ENCODE results near the gene ABHD14A. TPM values are rescaled to one million over a fixed set of nuclear protein-coding genes. Genes with fewer than 3 reads are reported as not detected.

Gene ABHD14A
- total and polyA plus RNA-seq, 2 of the 13 experiments (the other 11 are each of a cell fraction or from before 2014, with no cell fraction given): 29.5 to 46.9 TPM

GRCh38 chr3:51941798-51942602 lies 32.9 kb upstream of the ABHD14A start, which contains the start of the genes PARP3 and RRP9 (continued):
- TF ChIP-seq ZNF724P (CRISPR knock-in tag; IDR thresholded peaks at IDR 0.05; ENCODE audit: borderline replicate concordance) (peak; percentile 80; the same call in 1 of the 2 replicates), PRMT3 (CRISPR knock-in tag; IDR thresholded peaks at IDR 0.05; ENCODE audit: borderline replicate concordance, low read depth) (peak; percentile 80; the same call in 1 of the 2 replicates), ATF3 (CRISPR knock-in tag; IDR thresholded peaks at IDR 0.05) (peak; percentile 23; the same call in 1 of the 2 replicates), RARA (CRISPR knock-in tag; IDR thresholded peaks at IDR 0.05) (0 out of 2 replicates have a peak, but pooled peaks have one; percentile 35), AKNA (CRISPR knock-in tag; IDR thresholded peaks at IDR 0.05; ENCODE audit: borderline replicate concordance) (0 out of 2 replicates have a peak, but pooled peaks have one; percentile 15), ZNF451 (CRISPR knock-in tag; IDR thresholded peaks at IDR 0.05) (peak; percentile 88; the same call in 1 of the 2 replicates), HMG20B (CRISPR knock-in tag; conservative IDR thresholded peaks at IDR 0.05) (no peak), NFE2 (CRISPR knock-in tag; IDR thresholded peaks at IDR 0.05) (no peak), NR1H2 (CRISPR knock-in tag; IDR thresholded peaks at IDR 0.05; ENCODE audit: borderline replicate concordance, low read depth) (peak; percentile 25; the same call in 1 of the 2 replicates), FOXM1 (CRISPR knock-in tag; IDR thresholded peaks at IDR 0.05) (0 out of 2 replicates have a peak, but pooled peaks have one; percentile 37), ZNF354B (CRISPR knock-in tag; IDR thresholded peaks at IDR 0.05) (no peak), ZNF616 (CRISPR knock-in tag; IDR thresholded peaks at IDR 0.05; ENCODE audit: low read depth) (no peak; the same call in 1 of the 2 replicates), MXD1 (CRISPR knock-in tag; IDR thresholded peaks at IDR 0.05) (peak; percentile 98), ZSCAN30 (CRISPR knock-in tag; IDR thresholded peaks at IDR 0.05) (no peak), HNRNPLL (IDR thresholded peaks at IDR 0.05; ENCODE audit: low read depth, low read length, poor library complexity, severe bottlenecking) (peak; percentile 74), MAZ (IDR thresholded peaks at IDR 0.05; ENCODE audit: borderline replicate concordance, low read depth, low read length) (peak; percentile 14; the same call in 1 of the 2 replicates), MAZ (CRISPR knock-in tag; IDR thresholded peaks at IDR 0.05; ENCODE audit: low read depth) (peak; percentile 96), HMGXB4 (CRISPR knock-in tag; IDR thresholded peaks at IDR 0.05; ENCODE audit: borderline replicate concordance in 1 of 2, low read depth in 1 of 2) (peak; percentile 97 to 98), CBX1 (IDR thresholded peaks at IDR 0.05; ENCODE audit: low read depth) (peak; percentile 31), SNAI1 (CRISPR knock-in tag; IDR thresholded peaks at IDR 0.05; ENCODE audit: borderline replicate concordance) (peak; percentile 86; the same call in 1 of the 2 replicates), ZNF225 (CRISPR knock-in tag; IDR thresholded peaks at IDR 0.05) (no peak)

All from HepG2 (cell line).